ENCODE results near the gene CD82. TPM values are rescaled to one million over a fixed set of nuclear protein-coding genes. Genes with fewer than 3 reads are reported as not detected.

CD82 gene
- polyA plus RNA-seq, 1 donor (not counting 4 experiments of a cell fraction or from before 2014, with no cell fraction given), result 118 TPM

- Histone ChIP-seq H3K4me3 (ENCODE audit: control insufficient read depth in 2 of 3, extremely low read depth in 1 of 3, insufficient read depth in 2 of 3, low read depth in 1 of 3, low read length in 3 of 3) (no peak overlapping the region), H3K9me3 (ENCODE audit: control insufficient read depth, low read depth, low read length) (no peaks in the 10 kb centered on the region), H3K36me3 (ENCODE audit: control insufficient read depth in 2 of 2, extremely low read depth in 1 of 2, insufficient read depth in 2 of 2, low read length in 2 of 2) (no peaks in the 10 kb centered on the region), H3K9ac (ENCODE audit: control insufficient read depth, extremely low read depth, insufficient read depth, low read length) (no peak overlapping the region), H3K9me1 (ENCODE audit: control insufficient read depth, extremely low read depth, insufficient read depth, low read length) (no peaks in the 10 kb centered on the region), H3K27ac (ENCODE audit: control insufficient read depth, insufficient read depth, low read length) (no peak overlapping the region), H4K20me1 (ENCODE audit: control insufficient read depth, extremely low read depth, insufficient read depth, low read length) (no peaks in the 10 kb centered on the region), H3K4me2 (ENCODE audit: control insufficient read depth, extremely low read depth, insufficient read depth, low read depth, low read length) (no peak overlapping the region), H3K4me1 (ENCODE audit: control insufficient read depth, extremely low read depth, insufficient read depth, low read length) (no peaks in the 10 kb centered on the region), H3K79me2 (ENCODE audit: control insufficient read depth, insufficient read depth, low read length) (no peaks in the 10 kb centered on the region), H3K27me3 (ENCODE audit: control insufficient read depth, extremely low read depth, insufficient read depth, low read length) (peaks cover 26% of the 10 kb centered on the region), H2AFZ (ENCODE audit: control insufficient read depth, low read length) (no peak overlapping the region)
- DNase-seq (ENCODE audit: low read depth, low spot score), result no peak
- TF ChIP-seq CTCF (optimal IDR thresholded peaks at IDR 0.05 in 1 of 3, IDR thresholded peaks at IDR 0.05 in 1 of 3, conservative IDR thresholded peaks at IDR 0.05 in 1 of 3; ENCODE audit: extremely low read depth in 1 of 3, insufficient read depth in 2 of 3, low read length in 3 of 3) (no peak), EZH2 (IDR thresholded peaks at IDR 0.05; ENCODE audit: low read length) (no peak)
- no peak for FAIRE-seq
- dilution Hi-C loops (cut with MboI; ENCODE audit: extremely low pct_ligation_motif_present, low sequenced_read_pairs), result no loop called here
Measured at GRCh38 chr11:44524751-44525201, 40.7 kb upstream of the CD82 start.

- DNase-seq (ENCODE audit: low read depth, low spot score) (no peak), FAIRE-seq (no peak)
- Histone ChIP-seq H3K9me3 (ENCODE audit: control insufficient read depth, low read depth, low read length) (no peaks in the 10 kb centered on the region), H3K4me2 (ENCODE audit: control insufficient read depth, extremely low read depth, insufficient read depth, low read depth, low read length) (no peak overlapping the region), H3K4me1 (ENCODE audit: control insufficient read depth, extremely low read depth, insufficient read depth, low read length) (no peaks in the 10 kb centered on the region), H2AFZ (ENCODE audit: control insufficient read depth, low read length) (no peak overlapping the region), H3K27me3 (ENCODE audit: control insufficient read depth, extremely low read depth, insufficient read depth, low read length) (peaks cover 17% of the 10 kb centered on the region), H3K4me3 (ENCODE audit: control insufficient read depth in 2 of 3, extremely low read depth in 1 of 3, insufficient read depth in 2 of 3, low read depth in 1 of 3, low read length in 3 of 3) (no peak overlapping the region), H3K9me1 (ENCODE audit: control insufficient read depth, extremely low read depth, insufficient read depth, low read length) (no peaks in the 10 kb centered on the region), H3K9ac (ENCODE audit: control insufficient read depth, extremely low read depth, insufficient read depth, low read length) (no peak overlapping the region), H3K79me2 (ENCODE audit: control insufficient read depth, insufficient read depth, low read length) (no peaks in the 10 kb centered on the region), H4K20me1 (ENCODE audit: control insufficient read depth, extremely low read depth, insufficient read depth, low read length) (no peaks in the 10 kb centered on the region), H3K27ac (ENCODE audit: control insufficient read depth, insufficient read depth, low read length) (no peak overlapping the region), H3K36me3 (ENCODE audit: control insufficient read depth in 2 of 2, extremely low read depth in 1 of 2, insufficient read depth in 2 of 2, low read length in 2 of 2) (no peaks in the 10 kb centered on the region)
- TF ChIP-seq CTCF (optimal IDR thresholded peaks at IDR 0.05 in 1 of 3, IDR thresholded peaks at IDR 0.05 in 1 of 3, conservative IDR thresholded peaks at IDR 0.05 in 1 of 3; ENCODE audit: extremely low read depth in 1 of 3, insufficient read depth in 2 of 3, low read length in 3 of 3) (no peak), EZH2 (IDR thresholded peaks at IDR 0.05; ENCODE audit: low read length) (no peak)
- dilution Hi-C loops (cut with MboI; ENCODE audit: extremely low pct_ligation_motif_present, low sequenced_read_pairs), result no loop called here
Measured at GRCh38 chr11:44525473-44526252, 39.8 kb upstream of the CD82 start.
